ENCODE measurements around the gene ADD3. TPM values are rescaled to one million over a fixed set of nuclear protein-coding genes. Genes with fewer than 3 reads are reported as not detected.

The ADD3 gene
- total and polyA plus RNA-seq, 2 of the 13 experiments (the other 11 are each of a cell fraction or from before 2014, with no cell fraction given) = 44.7 to 57.5 TPM

DNA sequence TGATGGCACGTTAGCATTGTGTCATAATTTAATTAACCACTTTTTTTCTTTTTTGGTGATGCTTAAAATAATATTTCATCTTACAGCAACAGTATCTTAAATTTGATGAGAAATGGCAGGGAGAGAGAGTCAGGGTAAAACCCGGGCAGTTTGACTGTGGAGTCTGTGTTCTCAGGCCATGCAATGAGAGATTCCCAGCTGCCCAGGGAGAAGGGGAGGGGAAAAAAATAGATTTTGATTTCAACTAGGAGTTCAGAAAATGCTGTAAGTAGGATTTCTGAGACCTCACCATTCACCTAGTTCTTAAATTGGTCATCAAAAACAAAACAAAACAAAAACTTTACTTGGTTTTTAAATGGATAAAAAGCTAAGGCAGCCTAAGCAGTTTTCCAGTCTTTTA, 47.1 kb upstream of the ADD3 start (continued):
- TF ChIP-seq, protein P1, sequence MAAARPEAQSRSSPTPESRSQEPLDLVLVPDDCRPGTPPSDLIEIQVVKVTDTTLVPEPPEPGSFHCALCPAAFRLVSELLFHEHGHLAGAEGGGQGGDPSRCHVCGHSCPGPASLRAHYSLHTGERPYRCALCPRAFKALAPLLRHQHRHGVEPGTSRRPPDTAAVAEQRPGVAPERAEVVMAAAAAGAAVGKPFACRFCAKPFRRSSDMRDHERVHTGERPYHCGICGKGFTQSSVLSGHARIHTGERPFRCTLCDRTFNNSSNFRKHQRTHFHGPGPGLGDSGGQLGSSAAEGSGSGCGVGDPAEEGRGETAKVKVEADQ (CRISPR knock-in tag; IDR thresholded peaks at IDR 0.05; ENCODE audit: borderline replicate concordance) = no peak

DNA sequence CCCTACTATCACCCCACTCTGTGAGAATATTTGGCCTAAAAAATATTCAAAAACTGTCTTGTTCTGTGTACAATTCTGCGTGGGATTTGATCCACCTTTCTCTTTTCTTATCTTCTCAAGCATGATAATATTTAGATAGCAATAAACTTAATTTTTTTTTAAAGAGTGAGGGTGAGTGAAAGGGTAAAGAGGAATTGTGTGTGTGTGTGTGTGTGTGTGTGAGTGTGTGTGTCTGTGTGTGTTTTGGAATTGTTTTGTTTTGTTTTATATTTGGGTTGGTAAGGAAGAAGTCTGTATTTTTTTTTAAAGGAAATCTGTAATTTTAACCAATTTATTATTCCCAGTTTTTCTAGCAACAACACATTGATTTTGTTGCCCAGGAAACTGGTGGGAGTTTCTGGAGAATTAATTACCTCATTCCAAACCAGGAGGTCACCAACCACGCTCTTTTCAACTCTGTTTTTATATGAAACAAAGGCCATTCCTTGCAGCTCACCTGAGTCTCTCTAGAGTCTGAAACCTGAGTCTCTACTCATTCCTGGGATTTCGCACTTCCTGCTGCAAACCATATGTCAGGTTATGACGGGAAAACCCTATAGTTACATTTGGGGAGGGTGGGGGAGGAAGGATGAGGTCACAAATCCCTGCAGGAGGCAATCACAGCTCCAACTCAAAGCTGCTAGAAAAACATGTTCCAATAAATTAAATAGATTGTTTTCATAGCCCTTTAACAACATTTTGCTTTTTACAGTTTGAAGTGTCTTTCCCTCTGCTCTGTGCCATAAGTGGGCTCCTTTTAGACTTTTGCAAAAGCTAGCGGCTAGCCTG, 46.4 kb upstream of the ADD3 start:
- 90% methylated on average over 5 of the region's 5 CpGs for WGBS (ENCODE audit: low lambda C conversion rate)
- DNase-seq (ENCODE audit: low spot score) (no peak), ATAC-seq (no peak), FAIRE-seq (no peak)
- Histone ChIP-seq H3K27me3 (ENCODE audit: control insufficient read depth in 1 of 2, insufficient read depth in 2 of 2, low read length in 2 of 2) (no peaks in the 10 kb centered on the region), H3K4me3 (replicated peaks in 1 of 3; ENCODE audit: insufficient read depth in 1 of 3, low read depth in 2 of 3, low read length in 3 of 3) (no peak overlapping the region), H3K4me2 (ENCODE audit: low read depth, low read length) (no peak overlapping the region), H3K4me1 (ENCODE audit: insufficient read depth, low read length) (peaks cover 27% of the 10 kb centered on the region), H4K20me1 (ENCODE audit: insufficient read depth, low read length) (no peaks in the 10 kb centered on the region), H3K79me2 (ENCODE audit: insufficient read depth, low read length) (no peaks in the 10 kb centered on the region), H3K9ac (ENCODE audit: insufficient read depth, low read depth, low read length) (no peak overlapping the region), H3K36me3 (replicated peaks in 1 of 2; ENCODE audit: control insufficient read depth in 1 of 2, insufficient read depth in 2 of 2, low read length in 2 of 2) (no peaks in the 10 kb centered on the region), H2AFZ (ENCODE audit: low read length) (no peak overlapping the region), H3K27ac (ENCODE audit: extremely low read length, insufficient read depth, low read length) (no peak overlapping the region), H3K9me3 (ENCODE audit: low read length) (no peaks in the 10 kb centered on the region)
- intact Hi-C loops (cut with micrococcal nuclease; ENCODE audit: unreplicated experiment) = loop anchor here (5.0 to 10.0 kb wide), 2 partner anchors 153 to 309 kb away; no protein-coding TSS in a partner anchor
- no peak for TF ChIP-seq SP1 (IDR thresholded peaks at IDR 0.05)
- TF ChIP-seq SP1 (CRISPR knock-in tag; IDR thresholded peaks at IDR 0.05) = no peak
- TF ChIP-seq NFAT5 (CRISPR knock-in tag; IDR thresholded peaks at IDR 0.05) = no peak
- no peak for TF ChIP-seq HMGXB3 (CRISPR knock-in tag; IDR thresholded peaks at IDR 0.05; ENCODE audit: borderline replicate concordance)
- no peak for TF ChIP-seq GTF2F1 (IDR thresholded peaks at IDR 0.05; ENCODE audit: low read length)
- TF ChIP-seq SMARCC2 (IDR thresholded peaks at IDR 0.05) = no peak
- no peak for TF ChIP-seq ZNF749 (CRISPR knock-in tag; IDR thresholded peaks at IDR 0.05; ENCODE audit: borderline replicate concordance)
- TF ChIP-seq PRPF4 (IDR thresholded peaks at IDR 0.05; ENCODE audit: low read depth, low read length, poor library complexity, severe bottlenecking) = no peak
- no peak for TF ChIP-seq RFX1 (IDR thresholded peaks at IDR 0.05)
- TF ChIP-seq ETV5 (CRISPR knock-in tag; IDR thresholded peaks at IDR 0.05; ENCODE audit: borderline replicate concordance) = no peak
- no peak for TF ChIP-seq ZNF510 (CRISPR knock-in tag; IDR thresholded peaks at IDR 0.05; ENCODE audit: low read depth)
- TF ChIP-seq ZMYM4 (CRISPR knock-in tag; IDR thresholded peaks at IDR 0.05) = no peak
- ChIA-PET CTCF (ENCODE audit: low intra/inter-chr PET ratio, low total read pairs) (no interaction called here), POLR2A (no interaction called here)
- in situ Hi-C loops (cut with HindIII; ENCODE audit: extremely low pct_ligation_motif_present, low pct_unique_long_range_greater_than_20kb) = no loop called here
- no TSS peak for BruUV-seq (replicated peaks)

Data from HepG2 (cell line).